ENCODE measurements around the gene PLCG2. TPM values are rescaled to one million over a fixed set of nuclear protein-coding genes. Genes with fewer than 3 reads are reported as not detected.

The PLCG2 gene
- total RNA-seq, 2 experiments from 2014 or later = 196 to 485 TPM

DNA sequence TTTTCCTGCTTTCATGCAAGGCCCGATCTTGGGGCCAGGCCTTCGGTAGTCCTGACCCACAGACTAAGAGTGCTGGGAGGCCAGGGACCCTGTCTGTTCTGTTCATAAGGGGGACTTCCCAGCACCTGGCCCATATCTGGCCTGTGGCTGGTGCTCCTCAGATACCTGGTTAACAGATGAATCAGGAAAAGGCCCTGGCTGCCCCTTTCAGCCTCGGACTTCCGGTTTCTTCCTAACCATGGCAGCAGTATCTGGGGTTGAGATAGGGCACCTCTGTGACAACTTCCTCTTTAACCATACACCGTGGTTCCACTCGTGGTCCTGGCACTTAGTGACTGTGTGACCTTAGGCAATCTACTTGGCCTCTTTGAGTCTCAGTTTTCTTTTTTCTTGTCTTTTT is 18.4 kb downstream of the PLCG2 start:
- Histone ChIP-seq H3K9me3 (ENCODE audit: low read length) (no peaks in the 10 kb centered on the region), H3K36me3 (ENCODE audit: insufficient read depth, low read length) (peaks cover 93% of the 10 kb centered on the region), H2AFZ (ENCODE audit: low read length) (no peak overlapping the region), H3K4me2 (ENCODE audit: low read length) (peak overlapping the region; percentile 71), H3K79me2 (ENCODE audit: insufficient read depth, low read depth, low read length) (peaks cover 100% of the 10 kb centered on the region), H3K4me3 (ENCODE audit: low read depth, low read length, poor library complexity, severe bottlenecking) (peak overlapping the region; percentile 51), H3K9me2 (ENCODE audit: insufficient read depth, low read length) (no peaks in the 10 kb centered on the region), H4K20me1 (ENCODE audit: insufficient read depth, low read length) (peaks cover 23% of the 10 kb centered on the region; the same call in 1 of the 2 replicates), H3K27ac (ENCODE audit: low read depth, low read length, poor library complexity, severe bottlenecking) (peak overlapping the region; percentile 95), H3K4me1 (ENCODE audit: insufficient read depth, low read length, poor library complexity, severe bottlenecking) (peaks cover 94% of the 10 kb centered on the region)
- no TSS peak for BruUV-seq (replicated peaks)
- intact Hi-C loops (cut with micrococcal nuclease; ENCODE audit: unreplicated experiment) = loop anchor here (1.0 kb wide), 2 partner anchors 11 to 12 kb away; no protein-coding TSS in a partner anchor
- CTCF ChIA-PET (ENCODE audit: unreplicated experiment) = interaction anchor here (1.2 to 1.9 kb wide), 3 partner anchors 12 to 20 kb away, joined by 5 to 11 read pairs (median 5); no protein-coding TSS in a partner anchor
- no peak for TF ChIP-seq EZH2phosphoT487 (IDR thresholded peaks at IDR 0.05; ENCODE audit: borderline replicate concordance, low read depth, low read length)
- no peak for TF ChIP-seq CTCF (conservative IDR thresholded peaks at IDR 0.05; ENCODE audit: low read length)
- POLR2A ChIA-PET = interaction anchor here (0.7 to 1.9 kb wide), 6 partner anchors 11 to 137 kb away, joined by 3 to 21 read pairs (median 3); no protein-coding TSS in a partner anchor
- peak; percentile 80 for DNase-seq (ENCODE audit: low spot score)

GRCh38 chr16:81798311-81799137 is 19.4 kb downstream of the PLCG2 start:
- peaks cover 94% of the 10 kb centered on the region for H3K4me1 ChIP-seq (ENCODE audit: insufficient read depth, low read length, poor library complexity, severe bottlenecking)
- ChIA-PET POLR2A (interaction anchor here (0.6 to 1.9 kb wide), 15 partner anchors 9 to 136 kb away, joined by 3 to 21 read pairs (median 3); no protein-coding TSS in a partner anchor), CTCF (ENCODE audit: unreplicated experiment) (interaction anchor here (1.2 to 1.9 kb wide), 4 partner anchors 11 to 57 kb away, joined by 3 to 11 read pairs (median 5); no protein-coding TSS in a partner anchor)
- peak overlapping the region; percentile 51 for H3K4me3 ChIP-seq (ENCODE audit: low read depth, low read length, poor library complexity, severe bottlenecking)
- no peak overlapping the region for H2AFZ ChIP-seq (ENCODE audit: low read length)
- intact Hi-C loops (cut with micrococcal nuclease; ENCODE audit: unreplicated experiment) = loop anchor here (1.0 kb wide), 1 partner anchor 23 kb away; no protein-coding TSS in a partner anchor
- H3K36me3 ChIP-seq (ENCODE audit: insufficient read depth, low read length) = peaks cover 93% of the 10 kb centered on the region
- 0 out of 2 replicates have a peak, but pooled peaks cover 4% of the 10 kb centered on the region for H3K9me3 ChIP-seq (ENCODE audit: low read length)
- peaks cover 100% of the 10 kb centered on the region for H3K79me2 ChIP-seq (ENCODE audit: insufficient read depth, low read depth, low read length)
- peak overlapping the region; percentile 71 for H3K4me2 ChIP-seq (ENCODE audit: low read length)
- BruUV-seq (replicated peaks) = TSS peak; percentile 87
- DNase-seq (ENCODE audit: low spot score) = peak; percentile 96
- no peaks in the 10 kb centered on the region for H3K9me2 ChIP-seq (ENCODE audit: insufficient read depth, low read length)
- peaks cover 12% of the 10 kb centered on the region; the same call in 1 of the 2 replicates for H4K20me1 ChIP-seq (ENCODE audit: insufficient read depth, low read length)
- H3K27ac ChIP-seq (ENCODE audit: low read depth, low read length, poor library complexity, severe bottlenecking) = peak overlapping the region; percentile 95
- TF ChIP-seq EZH2phosphoT487 (IDR thresholded peaks at IDR 0.05; ENCODE audit: borderline replicate concordance, low read depth, low read length) (no peak), CTCF (conservative IDR thresholded peaks at IDR 0.05; ENCODE audit: low read length) (peak; percentile 57)

Measured in OCI-LY7 (cell line).